Dermis microvascular lymphatic vessel endothelial cell (primary cell): ENCODE results near the gene PCNX2. TPM values are rescaled to one million over a fixed set of nuclear protein-coding genes. Genes with fewer than 3 reads are reported as not detected.

Source experiments
- DNase-seq, 2 donors: peaks; one replicate each; pipeline versions ENCODE4 v3.0.0 to v3.0.0-alpha.2; 2010; ENCODE audit warnings: low read depth in 2 of 2
- total RNA-seq: library from RNA; depleted of rRNA; stranded (reverse); fragments of >200 nt; gene quantifications from 2 replicates; pipeline ENCODE4 v1.2.1, GENCODE V29; 2014

The PCNX2 gene, protein sequence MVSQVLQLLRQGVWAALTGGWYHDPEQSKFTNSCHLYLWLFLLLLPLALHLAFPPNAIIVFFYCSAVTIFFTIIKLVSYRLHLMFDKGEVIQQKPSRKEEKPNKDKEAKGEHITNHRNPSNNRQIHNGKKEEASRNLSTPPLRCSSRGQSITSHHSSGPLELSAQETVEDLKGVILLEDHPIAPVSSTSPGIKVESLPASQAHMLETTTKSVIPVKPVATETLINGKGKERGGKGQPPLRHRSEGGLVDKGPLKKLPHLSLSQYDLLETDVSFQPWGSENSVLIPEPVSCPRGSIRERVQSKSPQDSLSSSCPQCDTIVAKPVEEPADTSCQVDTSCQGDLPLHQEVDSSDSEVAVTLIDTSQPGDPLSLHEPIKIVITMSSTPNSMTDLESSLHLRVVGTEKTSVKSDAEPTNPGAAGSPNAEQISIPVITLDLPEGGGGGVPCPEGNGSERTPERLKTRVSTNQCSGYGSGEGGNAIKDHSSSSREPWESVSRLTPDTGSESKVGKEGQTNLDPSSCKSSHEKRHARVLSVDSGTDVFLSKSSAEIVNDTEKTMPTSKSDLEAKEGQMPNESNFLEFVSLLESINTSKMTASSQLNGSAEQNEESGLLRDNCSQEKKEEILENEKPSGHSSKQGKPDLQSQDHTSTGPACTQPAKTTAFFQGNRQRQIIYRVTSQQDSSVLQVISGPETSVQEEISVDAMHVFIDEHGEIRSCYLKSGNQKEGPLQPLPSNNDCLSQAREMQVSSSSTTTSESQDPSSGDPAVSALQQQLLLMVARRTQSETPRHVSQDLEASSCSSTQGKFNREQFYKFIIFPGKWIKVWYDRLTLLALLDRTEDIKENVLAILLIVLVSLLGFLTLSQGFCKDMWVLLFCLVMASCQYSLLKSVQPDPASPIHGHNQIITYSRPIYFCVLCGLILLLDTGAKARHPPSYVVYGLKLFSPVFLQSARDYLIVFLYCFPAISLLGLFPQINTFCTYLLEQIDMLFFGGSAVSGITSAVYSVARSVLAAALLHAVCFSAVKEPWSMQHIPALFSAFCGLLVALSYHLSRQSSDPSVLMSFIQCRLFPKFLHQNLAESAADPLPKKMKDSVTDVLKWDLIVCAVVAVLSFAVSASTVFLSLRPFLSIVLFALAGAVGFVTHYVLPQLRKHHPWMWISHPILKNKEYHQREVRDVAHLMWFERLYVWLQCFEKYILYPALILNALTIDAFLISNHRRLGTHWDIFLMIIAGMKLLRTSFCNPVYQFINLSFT (N-terminal part only)
- total RNA-seq, result 0.38 and 1.4 TPM in 2 replicates

DNA sequence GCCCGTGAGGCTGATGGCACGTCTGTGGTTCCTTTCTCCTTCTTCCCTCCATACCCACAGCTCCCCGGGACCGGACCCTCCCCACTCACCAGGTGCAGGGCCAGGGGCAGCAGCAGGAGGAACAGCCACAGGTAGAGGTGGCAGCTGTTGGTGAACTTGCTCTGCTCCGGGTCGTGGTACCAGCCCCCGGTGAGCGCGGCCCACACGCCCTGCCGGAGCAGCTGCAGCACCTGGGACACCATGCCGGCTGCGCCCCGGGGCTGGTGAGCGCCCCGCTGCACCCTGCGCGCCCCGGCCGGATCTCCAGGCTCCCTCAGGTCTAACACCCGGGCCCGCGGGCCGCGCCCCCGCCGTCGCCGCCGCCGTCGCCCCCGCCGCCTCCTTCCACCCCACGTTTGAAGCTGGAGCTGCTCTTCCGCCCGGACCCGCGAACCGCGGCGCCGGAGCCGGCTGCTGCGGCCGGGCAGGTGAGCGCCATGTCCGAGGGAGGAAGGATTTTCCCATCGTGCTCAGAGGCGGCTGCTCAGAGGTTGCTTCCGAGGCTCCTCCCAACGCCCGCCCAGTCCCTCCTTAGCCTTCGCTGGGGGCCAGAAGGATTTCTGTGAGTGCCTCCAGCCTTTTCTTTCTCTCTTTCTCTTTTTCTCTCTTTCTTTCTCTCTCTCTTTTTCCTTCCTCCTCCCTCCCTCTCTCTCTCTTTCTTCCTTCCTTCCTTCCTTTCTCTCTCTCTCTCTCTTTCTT is at the start of gene PCNX2:
Gene PCNX2, minus strand, starts transcription at position 489 of the 738 bp plus-strand sequence. Its CDS starts 247 bp downstream, at position 242.
- peak in 1 of 2 donors; percentile 7 for DNase-seq

DNA sequence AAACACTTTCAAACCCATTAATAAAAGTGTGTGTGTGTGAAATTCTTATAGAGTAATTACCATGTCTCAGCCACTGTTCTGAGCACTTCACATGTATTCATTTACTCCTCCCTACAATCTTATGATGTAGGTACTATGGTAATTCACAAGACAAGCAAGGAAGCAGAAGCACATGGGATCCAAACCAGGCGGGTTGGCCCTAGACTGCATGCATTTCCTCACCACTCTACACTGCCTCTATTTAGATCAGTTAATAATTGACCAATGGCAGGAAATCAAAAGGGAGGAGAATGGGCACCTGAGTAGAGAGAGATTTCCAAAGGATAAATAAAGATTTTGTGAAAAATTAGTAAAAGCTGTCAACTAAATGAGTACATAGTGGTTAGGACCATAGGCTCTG is 47.7 kb upstream of the PCNX2 start:
- DNase-seq, result no peak

DNA sequence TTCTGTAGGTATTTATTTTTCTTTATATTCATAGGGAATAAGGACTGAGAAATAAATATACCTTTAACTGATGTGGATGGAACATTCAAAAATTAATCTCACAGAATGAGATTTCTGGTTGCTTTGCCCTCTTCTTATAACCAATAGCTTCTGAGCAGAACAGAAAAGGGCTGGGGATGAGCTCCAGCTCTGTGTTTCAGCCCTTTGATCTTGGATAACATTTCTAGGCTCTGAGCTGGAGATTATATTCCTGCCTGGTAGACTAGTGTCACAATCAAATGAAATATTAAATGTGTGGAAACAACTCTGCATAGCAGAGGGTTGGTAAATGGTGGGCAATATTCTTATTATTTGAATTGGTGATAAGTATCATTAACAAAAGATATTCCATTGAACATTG is 46.6 kb upstream of the PCNX2 start:
- DNase-seq, result no peak

DNA sequence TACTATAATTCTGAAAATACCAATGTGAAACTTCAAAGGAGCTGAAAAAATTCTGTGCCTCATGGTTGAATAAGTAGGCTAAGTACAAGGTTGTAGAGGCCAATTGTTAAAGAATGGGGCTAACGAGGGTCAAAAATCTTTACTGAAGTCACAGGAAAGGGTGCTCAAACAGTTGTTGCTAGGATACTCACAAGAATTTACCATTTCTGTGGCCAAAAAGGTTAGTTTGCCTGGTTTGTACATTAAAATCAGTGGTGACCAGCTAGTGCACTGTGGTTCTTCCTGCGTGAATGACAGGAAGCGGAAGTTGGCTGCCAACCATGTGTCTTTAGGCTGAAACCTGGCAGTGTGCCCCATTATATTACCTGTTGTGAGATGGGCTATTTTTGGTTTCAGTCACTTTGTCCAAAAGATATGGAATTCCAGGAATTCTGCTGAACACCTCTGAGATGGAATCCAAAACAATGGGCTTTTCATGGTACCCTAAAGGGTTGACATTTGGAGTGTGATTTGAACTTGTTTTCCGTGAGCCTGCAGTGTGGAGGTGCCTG is 45.5 kb upstream of the PCNX2 start:
- peak in 1 of 2 donors; percentile 40 for DNase-seq

DNA sequence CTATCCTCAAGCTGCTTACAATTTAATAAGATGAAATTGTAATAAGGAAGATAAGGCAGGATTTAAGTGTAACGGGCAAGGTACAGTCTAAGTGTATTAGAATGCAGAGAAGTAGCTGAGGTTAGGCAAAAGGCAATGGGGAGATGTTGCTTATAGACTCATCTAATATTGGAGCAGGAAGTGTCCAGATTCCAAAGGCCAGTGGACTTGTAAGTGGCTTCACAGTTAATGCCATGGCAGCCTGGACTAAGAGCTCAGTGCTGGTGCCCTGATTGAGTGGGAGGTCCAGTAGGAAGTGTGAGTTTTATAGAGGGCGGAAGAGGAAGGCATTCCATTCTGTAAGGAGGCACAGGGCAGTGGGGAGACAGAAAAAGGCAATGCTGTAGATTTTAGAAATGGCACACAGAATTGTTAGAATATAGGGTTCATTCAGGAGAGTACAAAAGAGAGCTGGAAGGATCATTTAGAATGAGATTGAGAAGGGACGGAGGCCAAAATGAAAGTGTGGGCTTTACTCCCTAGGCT is 44.6 kb upstream of the PCNX2 start:
- DNase-seq, result no peak

DNA sequence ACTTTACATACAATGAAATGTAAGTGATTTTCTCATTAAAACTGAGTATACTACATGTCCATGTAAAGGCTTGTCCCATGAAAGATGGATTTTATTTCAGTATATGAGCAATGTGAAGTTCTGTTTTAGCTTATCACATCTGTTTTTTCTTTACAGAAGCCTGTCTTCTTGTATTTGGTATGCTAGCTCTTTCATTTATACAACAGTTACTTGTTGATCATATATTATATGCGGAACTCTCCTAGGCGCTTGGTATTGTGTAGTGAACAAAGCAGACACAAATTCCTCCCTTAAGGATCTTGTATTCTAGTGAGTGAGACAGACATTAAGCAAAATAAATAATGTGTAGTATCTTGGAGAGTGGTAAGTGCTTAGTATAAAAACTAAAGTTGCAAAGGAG is 42.6 kb upstream of the PCNX2 start:
- DNase-seq, result no peak

DNA sequence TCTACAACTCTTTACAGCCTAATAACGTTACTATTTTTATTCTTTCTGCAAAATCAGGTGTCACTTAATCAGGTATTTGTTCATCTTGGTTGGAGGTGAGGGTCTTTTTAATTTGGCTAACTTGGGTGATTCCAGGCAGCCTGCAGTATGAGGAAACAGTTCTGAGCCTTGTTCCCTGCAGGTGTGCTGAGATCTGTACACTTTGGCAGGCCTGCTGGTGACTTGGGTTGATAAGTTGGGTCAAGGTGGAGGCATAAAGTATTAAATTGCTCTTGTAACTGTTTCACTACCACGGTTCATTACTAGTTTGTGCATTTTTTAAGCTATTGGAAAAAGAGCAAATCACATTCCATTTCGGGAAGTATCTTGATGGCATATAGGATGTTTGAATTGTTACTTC is 42.0 kb upstream of the PCNX2 start:
- no peak for DNase-seq

DNA sequence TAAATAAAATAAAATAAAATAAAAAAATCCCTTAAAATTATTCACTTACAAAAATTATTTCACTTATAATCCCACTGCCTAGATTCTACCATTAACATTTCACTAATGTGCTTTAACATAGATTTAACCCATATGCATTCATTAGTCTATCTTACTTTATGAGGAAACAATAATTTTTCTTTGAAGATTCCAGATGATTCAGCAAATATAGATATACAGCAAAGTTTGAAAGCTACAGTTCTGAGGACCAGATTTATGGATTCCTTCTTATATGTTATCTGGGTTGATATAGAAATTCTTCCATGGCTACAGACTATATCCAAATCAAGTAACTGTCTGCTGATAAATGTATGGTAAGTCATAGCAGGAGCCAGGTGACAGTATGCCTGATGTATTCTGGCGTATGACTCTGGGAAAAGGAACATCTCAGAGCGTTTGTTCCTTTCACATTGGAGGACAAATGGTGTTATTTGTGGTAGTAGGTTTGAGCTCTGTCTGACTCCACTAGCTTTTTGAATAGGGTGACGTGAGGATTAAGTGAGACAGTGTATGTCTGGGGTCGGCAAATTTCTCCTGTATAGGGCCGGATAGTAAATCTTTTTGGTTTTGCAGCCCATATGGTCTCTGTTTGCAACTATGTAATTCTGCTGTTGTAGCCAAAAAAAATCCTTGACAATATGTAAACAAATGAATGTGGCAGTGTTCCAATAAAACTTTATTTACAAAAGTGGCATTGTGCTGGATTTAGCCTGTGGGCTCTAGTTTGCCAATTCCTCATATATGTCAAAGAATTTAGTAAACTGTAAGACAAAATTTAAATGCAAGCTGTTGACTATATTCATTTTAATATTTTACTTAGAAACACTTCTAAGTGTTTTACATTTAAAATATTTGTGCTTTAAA is 41.3 kb upstream of the PCNX2 start:
- no peak for DNase-seq

DNA sequence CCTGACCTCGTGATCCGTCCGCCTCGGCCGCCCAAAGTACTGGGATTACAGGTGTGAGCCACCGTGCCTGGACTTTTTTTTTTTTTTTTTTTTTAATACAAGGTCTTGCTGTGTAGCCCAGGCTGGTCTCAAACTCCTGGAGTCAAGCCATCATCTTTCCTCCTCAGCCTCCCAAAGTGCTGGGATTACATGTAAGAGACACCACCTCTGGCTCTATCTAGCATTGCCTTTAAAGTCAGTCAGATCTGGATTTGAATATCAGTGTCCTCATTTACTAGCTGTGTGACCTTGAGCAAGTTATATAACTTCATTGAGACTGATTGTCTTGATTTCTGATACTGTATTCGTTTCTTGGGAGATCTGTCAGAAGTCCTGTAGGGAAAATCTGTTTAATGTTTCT is 38.6 kb upstream of the PCNX2 start:
- no peak for DNase-seq

DNA sequence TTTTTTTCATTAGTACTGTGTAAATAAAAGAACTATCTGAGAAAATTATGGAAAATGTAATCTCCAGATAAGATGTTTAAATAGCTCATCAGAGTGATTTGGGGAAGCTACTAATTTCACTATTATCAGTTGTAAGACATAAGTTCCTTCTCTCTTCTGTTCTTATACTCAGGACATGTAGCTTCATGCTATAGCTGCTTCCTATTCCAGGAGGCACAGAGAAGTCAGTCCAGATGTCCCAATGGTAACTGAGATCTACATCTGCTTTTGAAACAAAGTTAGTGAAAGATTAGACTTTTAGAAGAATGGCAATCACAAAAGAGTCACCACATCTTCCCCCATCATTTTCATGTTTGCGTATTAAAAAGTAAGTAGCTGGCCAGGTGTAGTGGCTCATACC is 37.6 kb upstream of the PCNX2 start:
- DNase-seq, result no peak

DNA sequence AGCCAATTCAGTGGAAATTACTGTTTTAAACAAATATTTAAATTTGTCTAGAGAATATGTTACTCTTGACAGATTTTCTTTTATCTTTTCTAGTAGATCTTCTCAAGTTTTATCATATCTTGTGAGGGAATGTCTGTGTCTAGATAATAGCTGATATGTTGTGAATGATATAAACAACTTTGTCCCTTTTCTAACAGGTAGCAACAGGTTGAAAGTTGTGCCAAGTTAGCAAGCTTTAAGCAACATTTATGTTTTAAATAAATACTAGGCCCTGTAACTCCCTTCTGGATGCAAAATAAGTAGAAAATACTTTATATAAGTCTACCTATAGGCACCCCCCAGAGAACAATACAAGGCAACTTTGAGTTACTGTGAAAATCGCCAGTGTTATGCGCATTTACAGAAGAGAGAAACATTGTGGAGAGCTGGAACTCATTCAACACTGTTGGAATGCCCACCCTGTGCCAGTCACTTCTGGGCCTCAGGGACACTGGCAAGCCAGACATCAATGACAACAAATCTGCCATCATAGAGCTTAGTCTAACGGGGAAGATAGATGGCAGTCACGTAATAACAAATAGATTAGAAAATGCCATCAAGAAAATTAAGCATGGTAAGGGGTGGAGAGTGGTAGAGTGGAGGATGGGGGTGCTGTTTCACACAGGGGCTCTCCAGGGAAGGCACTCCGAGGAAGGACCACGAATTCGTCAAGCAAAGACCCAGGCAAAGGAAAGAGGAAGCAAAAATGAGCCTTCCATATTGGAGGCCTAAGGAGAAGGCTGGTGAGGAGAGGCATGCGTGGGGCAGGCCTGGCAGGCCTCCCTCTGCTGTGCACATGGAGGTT is 36.4 kb upstream of the PCNX2 start:
- DNase-seq, result no peak

DNA sequence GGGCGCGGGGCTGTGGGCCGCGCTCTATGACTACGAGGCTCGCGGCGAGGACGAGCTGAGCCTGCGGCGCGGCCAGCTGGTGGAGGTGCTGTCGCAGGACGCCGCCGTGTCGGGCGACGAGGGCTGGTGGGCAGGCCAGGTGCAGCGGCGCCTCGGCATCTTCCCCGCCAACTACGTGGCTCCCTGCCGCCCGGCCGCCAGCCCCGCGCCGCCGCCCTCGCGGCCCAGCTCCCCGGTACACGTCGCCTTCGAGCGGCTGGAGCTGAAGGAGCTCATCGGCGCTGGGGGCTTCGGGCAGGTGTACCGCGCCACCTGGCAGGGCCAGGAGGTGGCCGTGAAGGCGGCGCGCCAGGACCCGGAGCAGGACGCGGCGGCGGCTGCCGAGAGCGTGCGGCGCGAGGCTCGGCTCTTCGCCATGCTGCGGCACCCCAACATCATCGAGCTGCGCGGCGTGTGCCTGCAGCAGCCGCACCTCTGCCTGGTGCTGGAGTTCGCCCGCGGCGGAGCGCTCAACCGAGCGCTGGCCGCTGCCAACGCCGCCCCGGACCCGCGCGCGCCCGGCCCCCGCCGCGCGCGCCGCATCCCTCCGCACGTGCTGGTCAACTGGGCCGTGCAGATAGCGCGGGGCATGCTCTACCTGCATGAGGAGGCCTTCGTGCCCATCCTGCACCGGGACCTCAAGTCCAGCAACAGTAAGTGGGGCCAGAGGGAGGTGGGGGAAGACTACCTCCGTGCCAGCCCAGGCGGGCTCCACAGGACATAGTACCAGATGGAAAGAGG is 32.8 kb upstream of the PCNX2 start:
- peak in 1 of 2 donors; percentile 7 for DNase-seq

DNA sequence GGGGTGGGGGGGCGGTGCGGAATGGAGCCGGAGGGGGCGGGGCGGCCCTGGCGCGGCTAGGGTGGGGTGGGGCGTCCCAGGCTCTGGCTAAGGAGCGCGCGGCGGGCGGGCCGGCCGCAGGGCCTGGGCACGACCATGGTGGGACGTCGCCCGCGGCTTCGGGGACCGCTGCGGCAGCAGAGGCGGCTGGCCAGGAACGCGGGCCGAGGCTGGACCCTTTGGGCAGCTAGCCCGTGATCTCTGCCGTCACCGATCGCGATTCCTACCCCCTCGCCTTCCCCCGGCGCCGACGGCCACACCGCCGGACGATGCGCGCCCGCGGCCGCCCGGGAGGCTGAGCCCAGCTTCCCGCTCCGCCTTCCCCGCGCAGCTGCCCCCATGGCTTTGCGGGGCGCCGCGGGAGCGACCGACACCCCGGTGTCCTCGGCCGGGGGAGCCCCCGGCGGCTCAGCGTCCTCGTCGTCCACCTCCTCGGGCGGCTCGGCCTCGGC is 32.2 kb upstream of the PCNX2 start, which contains the start of gene MAP3K21:
Gene MAP3K21, plus strand, starts transcription at position 74 of the 491 bp plus-strand sequence. Its CDS starts 305 bp downstream, at position 379.
- peak in 1 of 2 donors; percentile 13 for DNase-seq

DNA sequence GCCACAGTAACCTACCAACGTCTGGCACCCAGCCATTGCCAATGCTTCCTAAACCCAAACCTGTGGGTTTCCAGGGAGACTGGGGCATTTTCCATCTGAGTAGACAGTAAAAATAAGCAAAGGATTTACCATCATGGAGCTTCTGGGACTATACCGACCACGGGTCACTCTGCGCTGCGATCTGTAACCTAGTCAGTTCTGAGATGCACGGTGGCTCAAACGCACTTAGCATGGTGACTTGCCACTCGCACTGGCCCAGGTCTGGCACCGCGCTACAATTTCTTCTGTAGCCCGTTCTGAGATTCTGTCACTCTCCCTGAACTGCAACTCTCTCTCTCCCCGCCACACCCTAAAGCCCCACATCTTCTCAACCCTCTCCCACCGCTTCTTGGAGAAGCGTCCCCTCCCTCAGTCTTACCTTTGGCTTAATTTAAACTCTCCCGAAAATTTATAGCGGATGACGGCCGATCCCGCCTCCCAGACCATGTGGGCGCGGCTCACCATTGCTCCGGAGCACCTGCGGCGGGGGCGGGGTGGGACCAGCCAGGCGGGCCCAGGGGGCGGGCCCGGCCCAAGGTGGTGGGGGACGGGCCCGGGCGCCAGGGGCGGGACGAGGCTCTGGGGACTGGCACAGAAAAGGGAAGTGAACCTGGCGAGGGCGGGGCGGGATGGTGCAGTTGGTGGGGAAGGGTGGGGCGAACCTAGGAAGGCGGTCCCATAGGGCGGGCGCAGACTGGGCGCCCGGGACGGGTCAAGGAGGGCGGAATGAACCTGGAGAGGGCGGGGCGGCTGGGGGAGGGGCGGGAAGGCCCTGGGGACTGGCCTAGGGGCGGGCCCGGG is 31.5 kb upstream of the PCNX2 start:
- peak; percentile 11 to 15 for DNase-seq

DNA sequence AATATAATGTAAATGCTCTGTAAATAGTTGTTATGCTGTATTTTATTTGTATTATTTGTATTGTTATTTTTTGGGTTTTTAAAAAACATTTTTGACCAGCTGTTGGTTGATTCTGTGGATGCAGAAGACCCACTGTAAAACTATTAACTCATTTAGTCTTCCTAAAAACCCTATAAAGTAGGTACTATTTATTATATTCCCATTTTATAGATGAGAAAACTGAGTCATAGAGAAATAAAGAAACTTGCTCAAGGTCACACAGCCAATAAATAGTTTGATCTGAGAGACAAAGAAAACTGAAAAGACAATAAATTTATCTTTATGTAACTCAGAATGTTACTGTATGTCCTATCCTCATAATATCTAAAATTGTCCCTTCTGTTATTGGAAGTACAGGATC is 30.8 kb upstream of the PCNX2 start:
- DNase-seq, result no peak

DNA sequence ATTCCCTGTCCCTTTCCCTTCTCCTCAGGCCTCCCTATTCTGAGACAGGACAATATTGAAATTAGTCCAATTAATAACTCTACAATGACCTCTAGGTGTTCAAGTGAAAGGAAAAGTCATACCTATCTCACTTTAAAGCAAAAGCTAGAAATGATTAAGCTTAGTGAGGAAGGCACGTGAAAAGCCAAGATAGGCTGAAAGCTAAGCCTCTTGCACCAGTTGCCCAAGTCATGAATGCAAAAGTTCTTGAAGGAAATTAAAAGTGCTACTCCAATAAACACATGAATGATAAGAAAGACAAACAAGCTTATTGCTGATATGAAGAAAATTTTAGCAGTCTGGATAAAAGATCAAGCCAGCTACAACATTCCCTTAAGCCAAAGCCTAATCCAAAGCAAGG is 28.2 kb upstream of the PCNX2 start:
- no peak for DNase-seq
